ENCODE data around the gene ETHE1.

Gene ETHE1

GRCh38 chr19:43465468-43466120, 61.4 kb downstream of the ETHE1 start, which contains the start of gene LYPD3:
TSS of gene LYPD3 (minus strand) at chr19:43465608. CDS start at chr19:43465571, 37 bp downstream.
- DNase-seq (ENCODE audit: low spot score), result no peak
- no peak for TF ChIP-seq CTCF (IDR thresholded peaks at IDR 0.05; ENCODE audit: borderline replicate concordance, control extremely low read depth, extremely low read depth, insufficient read depth, missing control alignments)

DNA sequence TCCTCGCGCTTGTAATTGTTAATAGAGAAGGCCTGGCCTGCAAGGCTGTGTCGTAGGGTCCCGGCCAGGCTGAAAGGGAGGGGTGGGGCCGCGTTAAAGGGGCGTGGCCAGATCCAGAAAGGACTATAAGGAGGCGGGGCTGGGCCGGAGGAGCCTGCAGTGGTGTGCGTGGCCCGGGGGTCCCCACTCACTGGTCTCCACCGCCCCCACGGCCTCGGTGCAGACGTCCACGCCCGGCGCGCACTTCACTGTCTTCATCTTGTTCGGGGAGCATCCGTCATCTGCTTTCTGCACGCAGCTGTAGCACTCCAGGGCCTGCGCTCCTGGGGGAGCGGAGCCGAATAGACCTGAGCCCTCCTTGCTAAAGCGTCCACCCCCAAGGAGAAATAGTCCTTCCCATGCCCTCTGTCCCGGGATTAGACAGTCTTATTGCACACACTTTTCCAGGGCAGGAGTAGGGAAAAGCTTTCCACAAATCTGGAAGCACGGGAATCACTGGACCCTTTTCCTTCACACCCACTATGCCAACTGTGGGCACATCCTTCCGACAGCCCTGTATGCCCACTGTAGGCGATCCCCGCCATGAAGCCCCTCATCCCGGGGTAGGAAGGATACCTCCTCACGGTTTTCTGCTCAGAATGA, 62.7 kb downstream of the ETHE1 start:
- in situ Hi-C loops (cut with MboI; ENCODE audit: low sequenced_read_pairs, unreplicated experiment), result no loop called here
- TF ChIP-seq CTCF (IDR thresholded peaks at IDR 0.05; ENCODE audit: borderline replicate concordance, control extremely low read depth, extremely low read depth, insufficient read depth, missing control alignments), result no peak
- DNase-seq (ENCODE audit: low spot score), result peak; percentile 87

More at GRCh38 chr19:43465468-43466120, 61.4 kb downstream of the ETHE1 start, which contains the start of gene LYPD3:
- in situ Hi-C loops (cut with MboI; ENCODE audit: low sequenced_read_pairs, unreplicated experiment), result no loop called here

DNA sequence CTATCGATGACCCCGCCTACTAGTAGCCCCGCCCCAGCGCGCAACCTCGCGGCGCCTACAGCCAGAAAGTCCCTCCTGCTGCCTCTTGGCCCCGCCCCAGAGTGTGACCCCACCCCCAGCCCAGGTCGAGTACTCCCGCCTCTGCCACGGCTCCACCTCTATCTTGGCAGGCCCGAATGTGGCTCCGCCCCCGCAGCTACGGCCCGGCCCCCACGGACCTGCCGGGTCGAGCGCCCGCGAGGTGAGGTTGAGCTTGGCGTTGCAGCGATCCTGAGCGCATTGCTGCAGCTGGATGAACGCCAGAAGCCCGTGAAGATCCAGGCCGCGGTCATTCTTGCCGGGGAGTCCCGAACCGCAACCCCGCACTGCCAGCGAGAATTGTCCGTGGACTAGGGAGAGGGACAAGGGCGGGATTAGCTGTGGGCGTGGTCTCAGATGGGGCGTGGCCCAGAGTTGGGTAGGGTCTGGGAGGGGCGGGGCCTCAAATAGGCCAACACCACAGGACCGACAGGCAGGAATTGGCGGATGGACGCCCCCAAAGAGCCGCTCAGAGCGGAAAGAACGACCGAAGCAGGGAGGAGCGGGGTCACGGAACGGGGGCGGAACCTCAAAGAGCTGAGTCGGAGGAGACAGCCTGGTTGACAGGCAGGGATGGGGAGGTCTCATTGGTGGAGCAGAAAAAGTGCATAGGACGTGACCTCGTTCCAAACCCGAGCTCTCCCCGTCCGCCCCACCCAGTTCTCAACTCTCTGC, 63.4 kb downstream of the ETHE1 start:
- no peak for TF ChIP-seq CTCF (IDR thresholded peaks at IDR 0.05; ENCODE audit: borderline replicate concordance, control extremely low read depth, extremely low read depth, insufficient read depth, missing control alignments)

DNA sequence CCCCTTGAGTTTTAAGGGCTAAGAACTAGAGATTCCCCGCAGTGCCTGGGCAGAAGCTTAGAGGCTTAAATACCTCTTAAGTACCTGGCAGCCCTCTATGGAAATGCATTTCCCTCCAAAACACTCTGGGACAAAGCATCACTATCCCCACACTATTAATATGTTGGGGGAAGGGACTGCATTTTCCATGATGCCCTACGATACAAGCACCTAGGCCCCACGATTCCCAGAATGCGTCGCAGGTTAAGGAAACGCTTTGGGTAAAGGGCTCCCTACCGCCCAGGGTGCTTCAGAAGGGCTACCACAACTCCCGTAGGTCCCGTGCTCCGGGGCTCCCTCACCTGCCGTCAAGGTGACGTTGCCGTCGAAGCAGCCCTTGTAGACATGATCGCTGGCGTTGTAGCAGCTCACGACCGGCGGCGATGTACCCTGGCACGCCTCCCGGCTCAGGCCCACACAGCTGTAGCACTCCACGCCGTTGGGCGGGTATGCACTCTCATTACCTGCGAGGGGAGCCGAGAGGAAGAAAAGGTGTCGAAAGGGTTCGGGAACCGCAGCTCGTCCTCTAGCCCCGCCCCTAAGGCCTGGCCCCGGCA, 64.1 kb downstream of the ETHE1 start:
- in situ Hi-C loops (cut with MboI; ENCODE audit: low sequenced_read_pairs, unreplicated experiment), result no loop called here
- TF ChIP-seq CTCF (IDR thresholded peaks at IDR 0.05; ENCODE audit: borderline replicate concordance, control extremely low read depth, extremely low read depth, insufficient read depth, missing control alignments), result no peak

More for the DNA sequence above, 63.4 kb downstream of the ETHE1 start:
- in situ Hi-C loops (cut with MboI; ENCODE audit: low sequenced_read_pairs, unreplicated experiment), result no loop called here
- DNase-seq (ENCODE audit: low spot score), result peak; percentile 100

GRCh38 chr19:43462383-43462782, 64.6 kb downstream of the ETHE1 start:
- no peak for TF ChIP-seq CTCF (IDR thresholded peaks at IDR 0.05; ENCODE audit: borderline replicate concordance, control extremely low read depth, extremely low read depth, insufficient read depth, missing control alignments)
- in situ Hi-C loops (cut with MboI; ENCODE audit: low sequenced_read_pairs, unreplicated experiment), result no loop called here
- DNase-seq (ENCODE audit: low spot score), result no peak

More for the DNA sequence above, 64.1 kb downstream of the ETHE1 start:
- no peak for DNase-seq (ENCODE audit: low spot score)

GRCh38 chr19:43461303-43461702, 65.7 kb downstream of the ETHE1 start:
- in situ Hi-C loops (cut with MboI; ENCODE audit: low sequenced_read_pairs, unreplicated experiment), result no loop called here
- TF ChIP-seq CTCF (IDR thresholded peaks at IDR 0.05; ENCODE audit: borderline replicate concordance, control extremely low read depth, extremely low read depth, insufficient read depth, missing control alignments), result no peak

More at GRCh38 chr19:43461303-43461702, 65.7 kb downstream of the ETHE1 start:
- no peak for DNase-seq (ENCODE audit: low spot score)

Data from GM13976 (cell line).